C4-2B (cell line): ENCODE data around the gene GRIA4.

Experiments
- H3K27ac ChIP-seq: fragments of 450-650 bp; 2 replicates; pipeline ENCODE4 v1.5.1; 2017
- ZFX ChIP-seq: fragments of 450-650 bp; IDR thresholded peaks from 2 replicates; pipeline ENCODE4 v1.6.1; 2017
- TF ChIP-seq, protein P1 (sequence below): fragments of 450-650 bp; conservative IDR thresholded peaks from 2 replicates; pipeline ENCODE4 v1.5.1; 2017; ENCODE audit warnings: mild to moderate bottlenecking

Gene GRIA4

DNA sequence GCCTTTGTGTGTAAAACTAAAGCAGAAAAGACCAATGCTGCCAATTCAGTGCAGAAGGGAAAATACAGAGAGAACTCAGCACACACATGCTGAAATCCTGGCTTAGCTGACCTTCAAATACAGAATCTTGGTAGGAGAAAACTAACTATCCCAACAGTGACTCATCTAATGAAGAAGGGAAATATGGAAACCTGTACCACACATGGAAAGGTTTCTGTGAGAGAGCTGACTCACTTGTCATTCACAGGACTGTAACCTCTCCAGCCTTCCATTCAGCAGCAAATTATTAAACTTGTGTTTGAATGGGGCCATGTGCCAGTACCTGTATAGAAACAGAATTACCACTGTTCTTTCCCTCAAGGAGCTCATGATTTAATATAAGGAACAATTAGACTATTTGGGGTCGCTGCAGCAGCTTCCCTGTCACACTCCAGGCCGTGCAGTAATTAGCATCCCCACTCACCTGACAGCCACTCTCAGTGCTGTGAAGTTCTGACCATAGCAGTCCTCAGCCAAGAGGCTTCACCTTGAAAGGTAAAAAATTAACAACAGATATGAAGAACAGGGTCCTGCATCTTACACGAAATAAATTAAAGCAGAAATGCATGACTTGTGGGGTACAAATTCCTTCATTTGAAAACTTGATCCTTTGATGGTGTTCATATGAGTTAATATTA lies 358.3 kb downstream of the GRIA4 start:
- no peak overlapping the region for H3K27ac ChIP-seq
- TF ChIP-seq ZFX = no peak

DNA sequence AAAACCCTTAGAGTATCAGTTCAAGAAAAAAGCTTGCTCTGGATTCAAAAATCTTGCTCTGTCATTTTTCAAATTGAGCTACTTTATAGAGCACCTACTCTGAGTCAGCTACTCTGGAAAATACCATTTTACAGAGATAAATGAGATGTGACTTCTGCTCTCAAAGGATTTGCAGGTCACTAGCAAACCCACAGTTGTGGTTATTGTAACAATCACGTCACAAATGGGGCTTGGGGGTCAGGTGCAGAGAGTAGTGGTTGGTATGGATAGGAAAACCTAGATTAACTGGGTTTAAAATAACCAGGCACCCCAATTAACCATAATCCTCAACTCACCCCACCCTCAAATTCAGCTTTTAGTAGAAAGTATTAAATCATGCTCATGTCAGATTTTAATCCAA lies 359.9 kb downstream of the GRIA4 start:
- H3K27ac ChIP-seq = no peak overlapping the region
- no peak for TF ChIP-seq ZFX
- TF ChIP-seq, protein P1, sequence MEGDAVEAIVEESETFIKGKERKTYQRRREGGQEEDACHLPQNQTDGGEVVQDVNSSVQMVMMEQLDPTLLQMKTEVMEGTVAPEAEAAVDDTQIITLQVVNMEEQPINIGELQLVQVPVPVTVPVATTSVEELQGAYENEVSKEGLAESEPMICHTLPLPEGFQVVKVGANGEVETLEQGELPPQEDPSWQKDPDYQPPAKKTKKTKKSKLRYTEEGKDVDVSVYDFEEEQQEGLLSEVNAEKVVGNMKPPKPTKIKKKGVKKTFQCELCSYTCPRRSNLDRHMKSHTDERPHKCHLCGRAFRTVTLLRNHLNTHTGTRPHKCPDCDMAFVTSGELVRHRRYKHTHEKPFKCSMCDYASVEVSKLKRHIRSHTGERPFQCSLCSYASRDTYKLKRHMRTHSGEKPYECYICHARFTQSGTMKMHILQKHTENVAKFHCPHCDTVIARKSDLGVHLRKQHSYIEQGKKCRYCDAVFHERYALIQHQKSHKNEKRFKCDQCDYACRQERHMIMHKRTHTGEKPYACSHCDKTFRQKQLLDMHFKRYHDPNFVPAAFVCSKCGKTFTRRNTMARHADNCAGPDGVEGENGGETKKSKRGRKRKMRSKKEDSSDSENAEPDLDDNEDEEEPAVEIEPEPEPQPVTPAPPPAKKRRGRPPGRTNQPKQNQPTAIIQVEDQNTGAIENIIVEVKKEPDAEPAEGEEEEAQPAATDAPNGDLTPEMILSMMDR = no peak

DNA sequence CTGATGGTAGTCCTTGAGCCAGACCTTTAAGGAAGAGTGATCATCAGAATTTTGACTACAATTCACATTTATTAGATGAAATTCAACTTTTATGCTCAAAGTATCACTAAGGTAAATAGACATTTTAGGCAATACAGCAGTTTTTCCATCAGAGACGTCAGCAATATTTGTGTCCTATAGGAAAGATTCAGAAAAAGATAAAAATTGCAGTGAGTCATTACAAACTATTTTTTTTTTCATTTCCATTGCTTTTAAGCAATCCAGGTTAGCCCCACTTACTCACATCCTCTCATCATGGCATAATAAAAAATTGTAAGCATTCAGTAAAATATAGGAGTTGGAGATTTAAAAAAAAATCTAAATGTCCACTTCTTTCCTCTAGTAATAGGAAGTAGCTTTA lies 365.3 kb downstream of the GRIA4 start:
- H3K27ac ChIP-seq = no peak overlapping the region
- TF ChIP-seq, protein P1 = no peak
- no peak for TF ChIP-seq ZFX

DNA sequence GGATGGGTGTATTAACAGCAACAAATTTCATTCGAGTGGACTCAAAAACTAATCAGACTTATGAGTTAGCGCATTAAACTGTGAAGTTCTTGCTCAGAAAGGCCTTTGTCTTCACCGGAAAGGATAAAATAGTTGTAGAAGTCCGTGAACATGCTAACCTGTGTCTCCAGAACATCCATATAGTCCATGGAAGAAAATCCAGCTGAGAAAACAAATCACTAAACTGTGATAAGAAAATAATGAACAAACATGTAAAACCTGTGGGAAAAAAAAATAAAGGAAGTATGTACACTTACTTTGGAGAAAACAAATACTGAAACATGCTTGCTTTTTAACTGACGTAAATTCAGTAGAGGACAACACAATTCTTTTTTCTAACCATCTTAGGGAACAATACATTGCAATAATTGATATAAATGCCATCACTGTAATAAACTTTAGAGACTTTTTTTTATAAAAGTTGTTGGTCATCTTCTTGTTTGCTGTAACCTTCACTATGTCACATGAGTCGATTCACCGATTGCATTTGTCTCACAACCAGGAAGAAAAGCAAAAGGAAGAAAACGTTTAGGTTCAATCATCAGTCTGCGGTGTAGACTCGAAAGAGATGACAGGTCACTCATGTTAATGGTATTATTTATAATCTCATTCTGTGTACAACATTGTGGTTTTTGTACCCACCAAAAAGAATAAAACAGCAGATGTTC lies 370.3 kb downstream of the GRIA4 start:
- TF ChIP-seq, protein P1 = no peak
- no peak for TF ChIP-seq ZFX
- H3K27ac ChIP-seq = no peak overlapping the region

DNA sequence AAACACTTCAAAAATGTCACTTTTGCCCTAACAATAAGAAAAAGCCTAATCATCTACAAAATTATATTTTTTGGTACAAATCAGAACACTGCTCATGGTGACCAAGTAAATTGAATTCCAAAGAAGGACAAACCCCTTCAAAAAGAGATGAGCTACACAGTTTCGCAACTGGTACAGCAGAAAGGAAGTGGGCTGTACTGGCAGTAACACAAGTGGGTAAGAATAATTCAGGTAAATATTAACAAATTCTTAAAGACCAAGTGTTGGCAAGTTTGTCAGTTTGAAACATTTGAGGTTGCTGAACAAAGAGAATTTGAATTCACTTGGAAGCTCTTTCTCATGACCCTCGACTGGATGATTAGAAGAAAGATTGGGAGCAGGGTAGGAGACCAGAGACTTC lies 376.7 kb downstream of the GRIA4 start:
- no peak overlapping the region for H3K27ac ChIP-seq
- TF ChIP-seq, protein P1 = no peak
- TF ChIP-seq ZFX = no peak

DNA sequence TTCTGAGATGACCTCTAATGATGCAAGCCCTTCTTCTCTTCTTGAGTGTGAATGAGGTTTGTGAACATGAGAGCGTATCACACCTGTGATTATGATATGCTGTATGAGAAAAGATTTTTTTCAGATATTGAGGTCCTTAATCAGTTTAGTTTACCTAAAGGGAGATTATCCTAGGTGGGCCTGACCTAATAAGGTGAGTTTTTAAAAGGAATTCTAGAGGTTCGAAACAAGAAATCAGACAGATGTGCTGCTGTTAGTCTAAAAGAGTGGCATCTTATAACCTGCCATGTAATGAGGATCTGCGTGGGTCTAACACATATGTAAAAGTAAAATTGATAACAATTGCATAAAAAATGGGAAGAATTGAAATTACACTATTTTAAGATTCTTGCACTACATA lies 378.3 kb downstream of the GRIA4 start:
- no peak overlapping the region for H3K27ac ChIP-seq
- TF ChIP-seq ZFX = no peak
- TF ChIP-seq, protein P1 = no peak

DNA sequence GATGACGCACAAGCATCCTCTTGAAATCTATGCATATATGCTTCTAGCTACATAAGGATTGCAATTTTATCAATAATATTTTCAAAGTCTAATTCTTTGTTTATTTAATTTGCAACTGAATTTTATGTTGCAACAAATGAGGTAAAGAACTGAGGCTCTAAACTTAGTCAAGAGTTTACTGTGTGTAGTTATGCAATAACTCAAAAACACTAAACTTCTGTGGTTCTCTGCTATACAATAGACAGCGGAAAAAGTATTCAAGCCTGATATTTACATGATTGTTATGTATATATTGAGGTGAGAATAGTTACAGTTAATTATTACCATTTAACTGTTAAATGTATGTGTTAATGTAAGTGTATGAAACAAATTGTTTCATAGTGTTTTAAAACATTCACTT lies 379.3 kb downstream of the GRIA4 start:
- TF ChIP-seq, protein P1 = no peak
- no peak for TF ChIP-seq ZFX
- H3K27ac ChIP-seq = no peak overlapping the region
